GM23338 (cell line): ENCODE results near the gene FER. TPM values are rescaled to one million over a fixed set of nuclear protein-coding genes. Genes with fewer than 3 reads are reported as not detected.

Experiments used
- ATAC-seq: fragments of 200-7000 bp; cut with Tn5 transposase; 3 replicates; pipeline ENCODE4 v1.9.1; 2020
- DNase-seq: peaks from one replicate; pipeline ENCODE4 v3.0.0-alpha.2; 2015; ENCODE audit warnings: low spot score
- H2AFZ ChIP-seq: fragments of 200-600 bp; sonication (generic); 2 replicates; pipeline ENCODE4 v1.8.0; 2016; ENCODE audit warnings: antibody characterized with exemption, mild to moderate bottlenecking, moderate library complexity
- H3F3A ChIP-seq: fragments of 200-600 bp; sonication (generic); replicated peaks from 2 replicates; pipeline ENCODE4 v1.8.0; 2017; ENCODE audit warnings: antibody characterized with exemption, mixed run types, low read depth
- H3K27ac ChIP-seq: fragments of 200-600 bp; sonication (generic); 2 replicates; pipeline ENCODE4 v1.6.1; 2016; ENCODE audit warnings: low read depth
- H3K27me3 ChIP-seq: fragments of 200-600 bp; sonication (generic); 2 replicates; pipeline ENCODE4 v1.8.0; 2016; ENCODE audit warnings: mild to moderate bottlenecking, mixed run types, moderate library complexity; ENCODE audit not compliant: insufficient read depth
- H3K36me3 ChIP-seq: fragments of 200-600 bp; sonication (generic); 2 replicates; pipeline ENCODE4 v1.8.0; 2016; ENCODE audit warnings: mild to moderate bottlenecking; ENCODE audit not compliant: insufficient read depth
- H3K4me1 ChIP-seq: fragments of 200-600 bp; sonication (generic); 2 replicates; pipeline ENCODE4 v1.8.0; 2016; ENCODE audit warnings: mild to moderate bottlenecking, moderate library complexity; ENCODE audit not compliant: insufficient read depth
- H3K4me2 ChIP-seq: fragments of 200-600 bp; sonication (generic); 2 replicates; pipeline ENCODE4 v1.7.1; 2017; ENCODE audit warnings: mixed run types
- H3K4me3 ChIP-seq: fragments of 200-600 bp; sonication (generic); 2 replicates; pipeline ENCODE4 v1.6.1; 2016; ENCODE audit warnings: mixed run types
- H3K79me2 ChIP-seq: fragments of 200-600 bp; sonication (generic); replicated peaks from 2 replicates; pipeline ENCODE4 v1.8.0; 2017; ENCODE audit warnings: mild to moderate bottlenecking; ENCODE audit not compliant: insufficient read depth
- H3K9me2 ChIP-seq: fragments of 200-600 bp; sonication (generic); 2 replicates; pipeline ENCODE4 v1.8.0; 2017; ENCODE audit not compliant: insufficient read depth
- H4K20me1 ChIP-seq: fragments of 200-600 bp; sonication (generic); replicated peaks from 2 replicates; pipeline ENCODE4 v1.8.0; 2017; ENCODE audit warnings: mild to moderate bottlenecking; ENCODE audit not compliant: insufficient read depth
- H3K27ac Mint-ChIP-seq: 2 replicates; pipeline ENCODE4 v1.8.0; 2020; ENCODE audit warnings: inconsistent platforms, mild to moderate bottlenecking, moderate library complexity, mixed read lengths
- H3K27me3 Mint-ChIP-seq: 3 replicates; pipeline ENCODE4 v1.8.0; 2022; ENCODE audit warnings: low read depth, mild to moderate bottlenecking, moderate library complexity, mixed read lengths, inconsistent platforms; ENCODE audit not compliant: insufficient read depth, poor library complexity
- H3K36me3 Mint-ChIP-seq: 3 replicates; pipeline ENCODE4 v1.8.0; 2021; ENCODE audit warnings: low read depth, mild to moderate bottlenecking, inconsistent platforms, moderate library complexity, mixed read lengths
- H3K4me1 Mint-ChIP-seq: 3 replicates; pipeline ENCODE4 v1.8.0; 2020; ENCODE audit warnings: mild to moderate bottlenecking, inconsistent platforms, mixed read lengths
- H3K4me3 Mint-ChIP-seq: 3 replicates; pipeline ENCODE4 v1.8.0; 2021; ENCODE audit warnings: moderate library complexity, mild to moderate bottlenecking, inconsistent platforms, mixed read lengths
- H3K9me3 Mint-ChIP-seq: 3 replicates; pipeline ENCODE4 v1.8.0; 2020; ENCODE audit warnings: moderate library complexity, mild to moderate bottlenecking, inconsistent platforms, mixed read lengths
- CREB1 ChIP-seq: fragments of 250-450 bp; sonication (Bioruptor Pico); IDR thresholded peaks from 2 replicates; pipeline ENCODE4 v1.5.0; 2020; ENCODE audit warnings: low read depth, mild to moderate bottlenecking, moderate library complexity
- CTCF ChIP-seq, 2 experiments: fragments of 200-600 bp in 1 of 2; sonication (generic) in 1 of 2; conservative IDR thresholded peaks; 2 replicates each; pipeline versions ENCODE4 v1.5.1 to v1.6.1; 2016 to 2017; ENCODE audit warnings: antibody characterized with exemption in 2 of 2, low read depth in 2 of 2, mild to moderate bottlenecking in 2 of 2, moderate library complexity in 1 of 2
- EZH2 ChIP-seq: fragments of 200-600 bp; sonication (generic); IDR thresholded peaks from one replicate; pipeline ENCODE4 v1.8.0; 2017; ENCODE audit warnings: antibody characterized with exemption, mild to moderate bottlenecking, low read depth; ENCODE audit not compliant: unreplicated experiment
- EZH2phosphoT487 ChIP-seq: fragments of 200-600 bp; sonication (generic); IDR thresholded peaks from one replicate; pipeline ENCODE4 v1.8.1; 2018; ENCODE audit warnings: antibody characterized with exemption; ENCODE audit not compliant: unreplicated experiment
- JUNB ChIP-seq: IDR thresholded peaks from one replicate; pipeline ENCODE4 v1.6.1; 2016; ENCODE audit warnings: antibody characterized with exemption; ENCODE audit not compliant: unreplicated experiment
- NANOG ChIP-seq: IDR thresholded peaks from 2 replicates; pipeline ENCODE4 v1.6.1; 2016; ENCODE audit warnings: antibody characterized with exemption, borderline replicate concordance
- POLR2AphosphoS5 ChIP-seq: IDR thresholded peaks from 2 replicates; pipeline ENCODE4 v1.6.1; 2016; ENCODE audit warnings: antibody characterized with exemption, low read depth
- REST ChIP-seq: IDR thresholded peaks from one replicate; pipeline ENCODE4 v1.6.1; 2018; ENCODE audit warnings: antibody characterized with exemption; ENCODE audit not compliant: unreplicated experiment
- STAT1 ChIP-seq: IDR thresholded peaks from one replicate; pipeline ENCODE4 v1.6.1; 2016; ENCODE audit warnings: antibody characterized with exemption; ENCODE audit not compliant: unreplicated experiment
- ZNF114 ChIP-seq: fragments of 250-450 bp; sonication (Bioruptor Pico); IDR thresholded peaks from 2 replicates; pipeline ENCODE4 v1.5.0; 2020; ENCODE audit warnings: mild to moderate bottlenecking, moderate library complexity
- ZNF331 ChIP-seq: fragments of 250-450 bp; sonication (Bioruptor Pico); IDR thresholded peaks from 2 replicates; pipeline ENCODE4 v1.5.0; 2020; ENCODE audit warnings: low read depth, mild to moderate bottlenecking, moderate library complexity
- ZNF462 ChIP-seq: fragments of 250-450 bp; sonication (Bioruptor Pico); IDR thresholded peaks from 2 replicates; pipeline ENCODE4 v1.5.0; 2020; ENCODE audit warnings: mild to moderate bottlenecking, moderate library complexity
- polyA plus RNA-seq: library from polyadenylated mRNA; unstranded; fragments of >200 nt; fragmentation: Nextera tagmentation; extraction: Ambion mirVana; gene quantifications from 2 replicates; pipeline ENCODE4 v1.2.1, GENCODE V29; 2016
- total RNA-seq: library from RNA; depleted of rRNA; stranded (reverse); fragments of >200 nt; shearing (Covaris generic); gene quantifications from 2 replicates; pipeline ENCODE4 v1.2.3, GENCODE V29; 2014
- TF ChIP-seq, protein P1 (sequence below): IDR thresholded peaks from 2 replicates; pipeline ENCODE4 v1.6.1; 2016; ENCODE audit warnings: antibody characterized with exemption

Gene FER
- total and polyA plus RNA-seq, 2 experiments from 2014 or later, result 17.4 to 34.8 TPM

DNA sequence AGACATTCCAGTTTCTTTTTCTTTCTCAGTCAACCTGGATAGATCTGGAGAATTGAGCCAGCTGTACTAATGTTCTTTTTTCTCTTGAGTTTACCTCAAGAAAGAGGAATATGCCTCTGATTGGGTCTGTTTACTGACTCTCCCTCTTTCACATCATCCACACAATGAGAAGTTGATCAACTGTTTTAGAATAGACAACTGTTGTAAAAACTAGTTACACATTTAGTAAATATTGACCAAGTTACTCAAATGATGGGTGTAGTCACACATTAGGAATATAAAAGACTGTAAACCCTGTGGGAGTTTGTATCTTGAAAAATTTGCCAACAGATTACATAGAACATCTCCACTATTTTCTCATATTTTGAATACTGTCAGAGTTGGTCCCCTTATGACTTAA, 330.8 kb downstream of the FER start:
- Histone ChIP-seq H3K9me2 (no peaks in the 10 kb centered on the region), H2AFZ (no peak overlapping the region), H4K20me1 (no peaks in the 10 kb centered on the region), H3K36me3 (no peaks in the 10 kb centered on the region), H3K27me3 (no peaks in the 10 kb centered on the region), H3K79me2 (no peaks in the 10 kb centered on the region), H3K27ac (no peak overlapping the region), H3K4me2 (no peak overlapping the region), H3K4me3 (no peak overlapping the region), H3K4me1 (no peaks in the 10 kb centered on the region), H3F3A (no peaks in the 10 kb centered on the region)
- Mint-ChIP-seq H3K27me3 (no peaks in the 10 kb centered on the region), H3K36me3 (no peaks in the 10 kb centered on the region), H3K4me3 (no peak overlapping the region), H3K9me3 (no peaks in the 10 kb centered on the region), H3K27ac (no peak overlapping the region), H3K4me1 (no peaks in the 10 kb centered on the region)
- TF ChIP-seq CREB1 (CRISPR knock-in tag) (no peak), ZNF114 (CRISPR knock-in tag) (no peak), JUNB (no peak), ZNF462 (CRISPR knock-in tag) (no peak), REST (no peak), ZNF331 (no peak), EZH2phosphoT487 (no peak), EZH2 (no peak), POLR2AphosphoS5 (no peak), CTCF (conservative IDR thresholded peaks at IDR 0.05; ENCODE audit: low read depth in 2 of 2) (no peak), STAT1 (no peak), NANOG (no peak)
- TF ChIP-seq, protein P1, sequence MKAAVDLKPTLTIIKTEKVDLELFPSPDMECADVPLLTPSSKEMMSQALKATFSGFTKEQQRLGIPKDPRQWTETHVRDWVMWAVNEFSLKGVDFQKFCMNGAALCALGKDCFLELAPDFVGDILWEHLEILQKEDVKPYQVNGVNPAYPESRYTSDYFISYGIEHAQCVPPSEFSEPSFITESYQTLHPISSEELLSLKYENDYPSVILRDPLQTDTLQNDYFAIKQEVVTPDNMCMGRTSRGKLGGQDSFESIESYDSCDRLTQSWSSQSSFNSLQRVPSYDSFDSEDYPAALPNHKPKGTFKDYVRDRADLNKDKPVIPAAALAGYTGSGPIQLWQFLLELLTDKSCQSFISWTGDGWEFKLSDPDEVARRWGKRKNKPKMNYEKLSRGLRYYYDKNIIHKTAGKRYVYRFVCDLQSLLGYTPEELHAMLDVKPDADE, result no peak
- DNase-seq (no peak), ATAC-seq (no peak)
